Panc1 (cell line): Measurements from ENCODE around the gene GRM1.

Experiments
- CTCF ChIP-seq: fragments of 450-650 bp; IDR thresholded peaks from 2 replicates; pipeline ENCODE4 v1.5.1; 2017; ENCODE audit warnings: mild to moderate bottlenecking
- POLR2AphosphoS5 ChIP-seq: IDR thresholded peaks from 2 replicates; pipeline ENCODE4 v1.6.1; 2012; ENCODE audit warnings: mild to moderate bottlenecking, low read depth, low read length, moderate library complexity
- SIN3A ChIP-seq: IDR thresholded peaks from 2 replicates; pipeline ENCODE4 v1.6.1; 2012; ENCODE audit warnings: low read depth, mild to moderate bottlenecking, low read length, moderate library complexity, borderline replicate concordance; ENCODE audit not compliant: insufficient read depth
- TCF7L2 ChIP-seq: IDR thresholded peaks from 2 replicates; pipeline ENCODE4 v1.6.1; 2011; ENCODE audit warnings: mild to moderate bottlenecking, low read depth, low read length, inconsistent platforms
- TF ChIP-seq, protein P1 (sequence below), 2 experiments: IDR thresholded peaks; 2 replicates each; pipeline ENCODE4 v1.6.1; 2011 to 2012; ENCODE audit warnings: low read depth in 2 of 2, control low read depth in 1 of 2, low read length in 1 of 2, mild to moderate bottlenecking in 1 of 2, moderate library complexity in 1 of 2; ENCODE audit not compliant: insufficient read depth in 1 of 2

- TF ChIP-seq CTCF (no peak), POLR2AphosphoS5 (no peak), TCF7L2 (no peak), SIN3A (no peak)
- TF ChIP-seq, protein P1, sequence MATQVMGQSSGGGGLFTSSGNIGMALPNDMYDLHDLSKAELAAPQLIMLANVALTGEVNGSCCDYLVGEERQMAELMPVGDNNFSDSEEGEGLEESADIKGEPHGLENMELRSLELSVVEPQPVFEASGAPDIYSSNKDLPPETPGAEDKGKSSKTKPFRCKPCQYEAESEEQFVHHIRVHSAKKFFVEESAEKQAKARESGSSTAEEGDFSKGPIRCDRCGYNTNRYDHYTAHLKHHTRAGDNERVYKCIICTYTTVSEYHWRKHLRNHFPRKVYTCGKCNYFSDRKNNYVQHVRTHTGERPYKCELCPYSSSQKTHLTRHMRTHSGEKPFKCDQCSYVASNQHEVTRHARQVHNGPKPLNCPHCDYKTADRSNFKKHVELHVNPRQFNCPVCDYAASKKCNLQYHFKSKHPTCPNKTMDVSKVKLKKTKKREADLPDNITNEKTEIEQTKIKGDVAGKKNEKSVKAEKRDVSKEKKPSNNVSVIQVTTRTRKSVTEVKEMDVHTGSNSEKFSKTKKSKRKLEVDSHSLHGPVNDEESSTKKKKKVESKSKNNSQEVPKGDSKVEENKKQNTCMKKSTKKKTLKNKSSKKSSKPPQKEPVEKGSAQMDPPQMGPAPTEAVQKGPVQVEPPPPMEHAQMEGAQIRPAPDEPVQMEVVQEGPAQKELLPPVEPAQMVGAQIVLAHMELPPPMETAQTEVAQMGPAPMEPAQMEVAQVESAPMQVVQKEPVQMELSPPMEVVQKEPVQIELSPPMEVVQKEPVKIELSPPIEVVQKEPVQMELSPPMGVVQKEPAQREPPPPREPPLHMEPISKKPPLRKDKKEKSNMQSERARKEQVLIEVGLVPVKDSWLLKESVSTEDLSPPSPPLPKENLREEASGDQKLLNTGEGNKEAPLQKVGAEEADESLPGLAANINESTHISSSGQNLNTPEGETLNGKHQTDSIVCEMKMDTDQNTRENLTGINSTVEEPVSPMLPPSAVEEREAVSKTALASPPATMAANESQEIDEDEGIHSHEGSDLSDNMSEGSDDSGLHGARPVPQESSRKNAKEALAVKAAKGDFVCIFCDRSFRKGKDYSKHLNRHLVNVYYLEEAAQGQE (IDR thresholded peaks at IDR 0.05; ENCODE audit: insufficient read depth in 1 of 2, low read depth in 2 of 2, low read length in 1 of 2): no peak
Observed at GRCh38 chr6:146210406-146211083, 181.7 kb downstream of the GRM1 start.
